ENCODE results near the gene SDE2. TPM values are rescaled to one million over a fixed set of nuclear protein-coding genes. Genes with fewer than 3 reads are reported as not detected.

SDE2 gene
- total RNA-seq, 2 donors from 2014 or later = 19.9 to 24.8 TPM

- Histone ChIP-seq H3K36me3 (no peaks in the 10 kb centered on the region), H3K4me1 (replicated peaks) (no peaks in the 10 kb centered on the region), H3K4me3 (no peak overlapping the region), H3K27me3 (replicated peaks; ENCODE audit: insufficient read depth) (no peaks in the 10 kb centered on the region), H3K27ac (no peak overlapping the region), H3K9me3 (no peaks in the 10 kb centered on the region)
- TF ChIP-seq CTCF (IDR thresholded peaks at IDR 0.05) = no peak
- TF ChIP-seq POLR2AphosphoS5 (IDR thresholded peaks at IDR 0.05) = no peak
- TF ChIP-seq POLR2A (IDR thresholded peaks at IDR 0.05) = no peak
- DNase-seq (ENCODE audit: low spot score) = no peak
- intact Hi-C loops (cut with DNase I) = no loop called here
Observed at GRCh38 chr1:226033991-226034390, 34.8 kb upstream of the SDE2 start.

GRCh38 chr1:226033582-226033981 is 34.4 kb upstream of the SDE2 start:
- TF ChIP-seq POLR2AphosphoS5 (IDR thresholded peaks at IDR 0.05) = no peak

GRCh38 chr1:226029568-226030225 is 30.6 kb upstream of the SDE2 start:
- Histone ChIP-seq H3K4me3 (no peak overlapping the region), H3K9me3 (no peaks in the 10 kb centered on the region), H3K27ac (no peak overlapping the region), H3K27me3 (replicated peaks; ENCODE audit: insufficient read depth) (no peaks in the 10 kb centered on the region), H3K36me3 (no peaks in the 10 kb centered on the region), H3K4me1 (replicated peaks) (no peaks in the 10 kb centered on the region)
- 95% methylated on average over 7 of the region's 7 CpGs for WGBS
- intact Hi-C loops (cut with DNase I) = no loop called here
- no peak for DNase-seq (ENCODE audit: low spot score)
- TF ChIP-seq POLR2AphosphoS5 (IDR thresholded peaks at IDR 0.05) (no peak), CTCF (IDR thresholded peaks at IDR 0.05) (no peak), POLR2A (IDR thresholded peaks at IDR 0.05) (no peak)

More at GRCh38 chr1:226033582-226033981, 34.4 kb upstream of the SDE2 start:
- Histone ChIP-seq H3K27ac (no peak overlapping the region), H3K9me3 (no peaks in the 10 kb centered on the region), H3K4me1 (replicated peaks) (no peaks in the 10 kb centered on the region), H3K4me3 (no peak overlapping the region), H3K27me3 (replicated peaks; ENCODE audit: insufficient read depth) (no peaks in the 10 kb centered on the region), H3K36me3 (no peaks in the 10 kb centered on the region)
- 84% methylated on average over 4 of the region's 4 CpGs for WGBS
- intact Hi-C loops (cut with DNase I) = no loop called here
- no peak for DNase-seq (ENCODE audit: low spot score)

GRCh38 chr1:226029093-226029496 is 30.0 kb upstream of the SDE2 start:
- intact Hi-C loops (cut with DNase I) = no loop called here
- no peak overlapping the region for H3K27ac ChIP-seq

GRCh38 chr1:226027538-226028217 is 28.5 kb upstream of the SDE2 start:
- Histone ChIP-seq H3K27ac (no peak overlapping the region), H3K36me3 (no peaks in the 10 kb centered on the region), H3K4me1 (replicated peaks) (no peaks in the 10 kb centered on the region), H3K4me3 (no peak overlapping the region), H3K9me3 (no peaks in the 10 kb centered on the region), H3K27me3 (replicated peaks; ENCODE audit: insufficient read depth) (no peaks in the 10 kb centered on the region)
- WGBS = 68% methylated on average over 5 of the region's 5 CpGs
- intact Hi-C loops (cut with DNase I) = no loop called here
- TF ChIP-seq CTCF (IDR thresholded peaks at IDR 0.05) = no peak
- no peak for TF ChIP-seq POLR2A (IDR thresholded peaks at IDR 0.05)
- no peak for TF ChIP-seq POLR2AphosphoS5 (IDR thresholded peaks at IDR 0.05)
- DNase-seq (ENCODE audit: low spot score) = no peak

More at GRCh38 chr1:226029093-226029496, 30.0 kb upstream of the SDE2 start:
- TF ChIP-seq CTCF (IDR thresholded peaks at IDR 0.05) (no peak), POLR2AphosphoS5 (IDR thresholded peaks at IDR 0.05) (no peak), POLR2A (IDR thresholded peaks at IDR 0.05) (no peak)
- WGBS = 86% methylated on average over 7 of the region's 7 CpGs
- Histone ChIP-seq H3K36me3 (no peaks in the 10 kb centered on the region), H3K4me3 (no peak overlapping the region), H3K9me3 (no peaks in the 10 kb centered on the region), H3K27me3 (replicated peaks; ENCODE audit: insufficient read depth) (no peaks in the 10 kb centered on the region), H3K4me1 (replicated peaks) (no peaks in the 10 kb centered on the region)
- DNase-seq (ENCODE audit: low spot score) = no peak

All from prostate gland (tissue), 2 donors.